ENCODE measurements around the gene HNRNPA0.

The HNRNPA0 gene

GRCh38 chr5:137714494-137714893 lies 39.7 kb downstream of the HNRNPA0 start:
- TF ChIP-seq TAF1 (IDR thresholded peaks at IDR 0.05; ENCODE audit: borderline replicate concordance, insufficient read depth, low read length) (no peak), POLR2AphosphoS5 (IDR thresholded peaks at IDR 0.05; ENCODE audit: low read depth, low read length) (no peak), SIN3A (IDR thresholded peaks at IDR 0.05; ENCODE audit: borderline replicate concordance, insufficient read depth, low read length) (no peak), REST (IDR thresholded peaks at IDR 0.05; ENCODE audit: insufficient read depth in 1 of 2, low read depth in 2 of 2, low read length in 2 of 2) (no peak)

GRCh38 chr5:137712139-137712667 lies 42.0 kb downstream of the HNRNPA0 start:
- TF ChIP-seq SIN3A (IDR thresholded peaks at IDR 0.05; ENCODE audit: borderline replicate concordance, insufficient read depth, low read length), result no peak
- no peak for TF ChIP-seq TAF1 (IDR thresholded peaks at IDR 0.05; ENCODE audit: borderline replicate concordance, insufficient read depth, low read length)
- TF ChIP-seq REST (IDR thresholded peaks at IDR 0.05; ENCODE audit: insufficient read depth in 1 of 2, low read depth in 2 of 2, low read length in 2 of 2), result no peak
- TF ChIP-seq POLR2AphosphoS5 (IDR thresholded peaks at IDR 0.05; ENCODE audit: low read depth, low read length), result no peak
- no peak for TF ChIP-seq FOXP2 (optimal IDR thresholded peaks at IDR 0.05; ENCODE audit: borderline replicate concordance, extremely low read depth, extremely low read length, insufficient read depth)

GRCh38 chr5:137710086-137710485 lies 44.1 kb downstream of the HNRNPA0 start:
- no peak for TF ChIP-seq TAF1 (IDR thresholded peaks at IDR 0.05; ENCODE audit: borderline replicate concordance, insufficient read depth, low read length)

GRCh38 chr5:137708796-137709559 lies 45.2 kb downstream of the HNRNPA0 start:
- TF ChIP-seq TAF1 (IDR thresholded peaks at IDR 0.05; ENCODE audit: borderline replicate concordance, insufficient read depth, low read length) (no peak), POLR2AphosphoS5 (IDR thresholded peaks at IDR 0.05; ENCODE audit: low read depth, low read length) (no peak), SIN3A (IDR thresholded peaks at IDR 0.05; ENCODE audit: borderline replicate concordance, insufficient read depth, low read length) (no peak), REST (IDR thresholded peaks at IDR 0.05; ENCODE audit: insufficient read depth in 1 of 2, low read depth in 2 of 2, low read length in 2 of 2) (no peak), FOXP2 (optimal IDR thresholded peaks at IDR 0.05; ENCODE audit: borderline replicate concordance, extremely low read depth, extremely low read length, insufficient read depth) (no peak)

- TF ChIP-seq SIN3A (IDR thresholded peaks at IDR 0.05; ENCODE audit: borderline replicate concordance, insufficient read depth, low read length) (no peak), TAF1 (IDR thresholded peaks at IDR 0.05; ENCODE audit: borderline replicate concordance, insufficient read depth, low read length) (no peak), REST (IDR thresholded peaks at IDR 0.05; ENCODE audit: insufficient read depth in 1 of 2, low read depth in 2 of 2, low read length in 2 of 2) (no peak), POLR2AphosphoS5 (IDR thresholded peaks at IDR 0.05; ENCODE audit: low read depth, low read length) (no peak), FOXP2 (optimal IDR thresholded peaks at IDR 0.05; ENCODE audit: borderline replicate concordance, extremely low read depth, extremely low read length, insufficient read depth) (no peak)
Observed at GRCh38 chr5:137708062-137708461, 46.1 kb downstream of the HNRNPA0 start.
